Measurements from ENCODE around the gene CR1L. TPM values are rescaled to one million over a fixed set of nuclear protein-coding genes. Genes with fewer than 3 reads are reported as not detected.

The CR1L gene
- not detected in 2 replicates for total RNA-seq (2014; rRNA removed; shearing (Covaris generic); ENCODE audit: low replicate concordance)

GRCh38 chr1:207644852-207645634 is at the start of gene CR1L:
CR1L (plus strand) TSS chr1:207645133; CDS start chr1:207645234, 101 bp downstream.
- H3K36me3 ChIP-seq (ENCODE audit: insufficient read depth, low read length) = no peaks in the 10 kb centered on the region
- no peaks in the 10 kb centered on the region for H3K4me1 ChIP-seq (ENCODE audit: low read length)
- no peaks in the 10 kb centered on the region for H3K9me2 ChIP-seq (replicated peaks; ENCODE audit: insufficient read depth, low read length)
- no peaks in the 10 kb centered on the region for H3K9me3 ChIP-seq (ENCODE audit: low read length)
- no peak within 1 kb of the TSS for H3K9ac ChIP-seq (ENCODE audit: low read length)
- no peaks in the 10 kb centered on the region for H3K27me3 ChIP-seq (ENCODE audit: low read length)
- H4K20me1 ChIP-seq (ENCODE audit: insufficient read depth, low read depth, low read length) = no peaks in the 10 kb centered on the region
- H2AFZ ChIP-seq (ENCODE audit: low read length) = no peak within 1 kb of the TSS
- H3K4me2 ChIP-seq (ENCODE audit: low read depth, low read length, poor library complexity, severe bottlenecking) = no peak within 1 kb of the TSS
- no peaks in the 10 kb centered on the region for H3K79me2 ChIP-seq (ENCODE audit: low read length)
- H3K4me3 ChIP-seq (ENCODE audit: low read length) = no peak within 1 kb of the TSS
- DNase-seq = no peak
- no peak within 1 kb of the TSS for H3K27ac ChIP-seq (ENCODE audit: low read length)

- H3K4me1 ChIP-seq (ENCODE audit: low read length) = no peaks in the 10 kb centered on the region
- H3K27ac ChIP-seq (ENCODE audit: low read length) = no peak overlapping the region
- H3K27me3 ChIP-seq (ENCODE audit: low read length) = peaks cover 2% of the 10 kb centered on the region; the same call in 1 of the 2 replicates
- H3K9me3 ChIP-seq (ENCODE audit: low read length) = no peaks in the 10 kb centered on the region
- H3K9ac ChIP-seq (ENCODE audit: low read length) = no peak overlapping the region
- H3K9me2 ChIP-seq (replicated peaks; ENCODE audit: insufficient read depth, low read length) = no peaks in the 10 kb centered on the region
- no peaks in the 10 kb centered on the region for H3K79me2 ChIP-seq (ENCODE audit: low read length)
- no peaks in the 10 kb centered on the region for H4K20me1 ChIP-seq (ENCODE audit: insufficient read depth, low read depth, low read length)
- no peaks in the 10 kb centered on the region for H3K36me3 ChIP-seq (ENCODE audit: insufficient read depth, low read length)
- no peak overlapping the region for H2AFZ ChIP-seq (ENCODE audit: low read length)
- no peak for DNase-seq
- no peak overlapping the region for H3K4me2 ChIP-seq (ENCODE audit: low read depth, low read length, poor library complexity, severe bottlenecking)
- H3K4me3 ChIP-seq (ENCODE audit: low read length) = no peak overlapping the region
Measured at GRCh38 chr1:207603777-207604176, 41.2 kb upstream of the CR1L start.

- H3K27ac ChIP-seq (ENCODE audit: low read length) = no peak overlapping the region
- H4K20me1 ChIP-seq (ENCODE audit: insufficient read depth, low read depth, low read length) = no peaks in the 10 kb centered on the region
- H3K79me2 ChIP-seq (ENCODE audit: low read length) = no peaks in the 10 kb centered on the region
- DNase-seq = no peak
- no peak overlapping the region for H3K4me3 ChIP-seq (ENCODE audit: low read length)
- H3K9ac ChIP-seq (ENCODE audit: low read length) = no peak overlapping the region
- H3K4me1 ChIP-seq (ENCODE audit: low read length) = no peaks in the 10 kb centered on the region
- H2AFZ ChIP-seq (ENCODE audit: low read length) = no peak overlapping the region
- H3K27me3 ChIP-seq (ENCODE audit: low read length) = peaks cover 2% of the 10 kb centered on the region; the same call in 1 of the 2 replicates
- H3K36me3 ChIP-seq (ENCODE audit: insufficient read depth, low read length) = no peaks in the 10 kb centered on the region
- no peak overlapping the region for H3K4me2 ChIP-seq (ENCODE audit: low read depth, low read length, poor library complexity, severe bottlenecking)
- no peaks in the 10 kb centered on the region for H3K9me2 ChIP-seq (replicated peaks; ENCODE audit: insufficient read depth, low read length)
- no peaks in the 10 kb centered on the region for H3K9me3 ChIP-seq (ENCODE audit: low read length)
Measured at GRCh38 chr1:207605444-207606361, 39.2 kb upstream of the CR1L start.

- H3K79me2 ChIP-seq (ENCODE audit: low read length) = no peaks in the 10 kb centered on the region
- no peak overlapping the region for H3K4me3 ChIP-seq (ENCODE audit: low read length)
- no peak overlapping the region for H2AFZ ChIP-seq (ENCODE audit: low read length)
- no peaks in the 10 kb centered on the region for H3K4me1 ChIP-seq (ENCODE audit: low read length)
- H3K9me3 ChIP-seq (ENCODE audit: low read length) = no peaks in the 10 kb centered on the region
- H4K20me1 ChIP-seq (ENCODE audit: insufficient read depth, low read depth, low read length) = no peaks in the 10 kb centered on the region
- no peak for DNase-seq
- no peaks in the 10 kb centered on the region for H3K9me2 ChIP-seq (replicated peaks; ENCODE audit: insufficient read depth, low read length)
- no peak overlapping the region for H3K4me2 ChIP-seq (ENCODE audit: low read depth, low read length, poor library complexity, severe bottlenecking)
- no peak overlapping the region for H3K9ac ChIP-seq (ENCODE audit: low read length)
- no peak overlapping the region for H3K27ac ChIP-seq (ENCODE audit: low read length)
- H3K36me3 ChIP-seq (ENCODE audit: insufficient read depth, low read length) = no peaks in the 10 kb centered on the region
- peaks cover 2% of the 10 kb centered on the region; the same call in 1 of the 2 replicates for H3K27me3 ChIP-seq (ENCODE audit: low read length)
Measured at GRCh38 chr1:207606362-207606755, 38.6 kb upstream of the CR1L start.

GRCh38 chr1:207612762-207613161 is 32.2 kb upstream of the CR1L start:
- H2AFZ ChIP-seq (ENCODE audit: low read length) = no peak overlapping the region
- H3K27me3 ChIP-seq (ENCODE audit: low read length) = no peaks in the 10 kb centered on the region
- H3K9me3 ChIP-seq (ENCODE audit: low read length) = no peaks in the 10 kb centered on the region
- H3K4me3 ChIP-seq (ENCODE audit: low read length) = no peak overlapping the region
- no peak overlapping the region for H3K9ac ChIP-seq (ENCODE audit: low read length)
- H3K27ac ChIP-seq (ENCODE audit: low read length) = no peak overlapping the region
- no peaks in the 10 kb centered on the region for H3K4me1 ChIP-seq (ENCODE audit: low read length)
- H4K20me1 ChIP-seq (ENCODE audit: insufficient read depth, low read depth, low read length) = no peaks in the 10 kb centered on the region
- H3K4me2 ChIP-seq (ENCODE audit: low read depth, low read length, poor library complexity, severe bottlenecking) = no peak overlapping the region
- no peaks in the 10 kb centered on the region for H3K79me2 ChIP-seq (ENCODE audit: low read length)
- no peak for DNase-seq
- H3K36me3 ChIP-seq (ENCODE audit: insufficient read depth, low read length) = no peaks in the 10 kb centered on the region
- no peaks in the 10 kb centered on the region for H3K9me2 ChIP-seq (replicated peaks; ENCODE audit: insufficient read depth, low read length)

- Histone ChIP-seq H3K4me3 (ENCODE audit: low read length) (no peak overlapping the region), H3K9ac (ENCODE audit: low read length) (no peak overlapping the region), H3K36me3 (ENCODE audit: insufficient read depth, low read length) (no peaks in the 10 kb centered on the region), H3K9me2 (replicated peaks; ENCODE audit: insufficient read depth, low read length) (no peaks in the 10 kb centered on the region), H3K4me2 (ENCODE audit: low read depth, low read length, poor library complexity, severe bottlenecking) (no peak overlapping the region), H3K4me1 (ENCODE audit: low read length) (peaks cover 6% of the 10 kb centered on the region), H3K27me3 (ENCODE audit: low read length) (no peaks in the 10 kb centered on the region), H3K79me2 (ENCODE audit: low read length) (no peaks in the 10 kb centered on the region), H4K20me1 (ENCODE audit: insufficient read depth, low read depth, low read length) (no peaks in the 10 kb centered on the region), H3K27ac (ENCODE audit: low read length) (no peak overlapping the region), H2AFZ (ENCODE audit: low read length) (no peak overlapping the region), H3K9me3 (ENCODE audit: low read length) (no peaks in the 10 kb centered on the region)
- DNase-seq = peak; percentile 80
Measured at GRCh38 chr1:207619871-207620542, 24.9 kb upstream of the CR1L start.

GRCh38 chr1:207620543-207620893 is 24.4 kb upstream of the CR1L start:
- Histone ChIP-seq H3K27ac (ENCODE audit: low read length) (no peak overlapping the region), H4K20me1 (ENCODE audit: insufficient read depth, low read depth, low read length) (no peaks in the 10 kb centered on the region), H3K79me2 (ENCODE audit: low read length) (no peaks in the 10 kb centered on the region), H3K9me3 (ENCODE audit: low read length) (no peaks in the 10 kb centered on the region), H3K4me2 (ENCODE audit: low read depth, low read length, poor library complexity, severe bottlenecking) (no peak overlapping the region), H3K9ac (ENCODE audit: low read length) (no peak overlapping the region), H3K4me1 (ENCODE audit: low read length) (peaks cover 6% of the 10 kb centered on the region), H2AFZ (ENCODE audit: low read length) (no peak overlapping the region), H3K27me3 (ENCODE audit: low read length) (no peaks in the 10 kb centered on the region), H3K4me3 (ENCODE audit: low read length) (no peak overlapping the region), H3K9me2 (replicated peaks; ENCODE audit: insufficient read depth, low read length) (no peaks in the 10 kb centered on the region), H3K36me3 (ENCODE audit: insufficient read depth, low read length) (no peaks in the 10 kb centered on the region)
- no peak for DNase-seq
